Calu3 (cell line): ENCODE measurements around the gene ABCC2. TPM values are rescaled to one million over a fixed set of nuclear protein-coding genes. Genes with fewer than 3 reads are reported as not detected.
"Not testable (repeated sequence)": the region's sequence is repeated elsewhere in the genome, so short reads cannot be mapped to it uniquely, and the experiment has no call there.

Source experiments
- Bru-seq: library from RNA; stranded (reverse); fragments of 400-500 nt; gene quantifications from one replicate; lab custom pipeline; 2021; lab: Mats Ljungman, UMichigan
- BruChase-seq, 2 experiments: library from RNA; stranded (reverse); fragments of 400-500 nt; gene quantifications; one replicate each; lab custom pipeline; 2021; lab: Mats Ljungman, UMichigan
- BruUV-seq: library from RNA; stranded (reverse); fragments of 400-500 nt; replicated peaks from 2 replicates; lab custom pipeline; 2021; lab: Mats Ljungman, UMichigan
- CTCF ChIA-PET: fragments of 300-600 bp; sonication (Branson Sonifier 250); formaldehyde crosslinking; loops from one replicate; lab custom pipeline; 2022; ENCODE audit warnings: antibody characterized with exemption; lab: Charles Lee
- DNase-seq: peaks from one replicate; pipeline ENCODE4 v3.0.0; 2022
- H3K27ac Mint-ChIP-seq: one replicate; pipeline ENCODE4 v1.8.0; 2022; ENCODE audit warnings: mixed read lengths; ENCODE audit not compliant: unreplicated experiment
- H3K27me3 Mint-ChIP-seq: one replicate; pipeline ENCODE4 v1.8.0; 2022; ENCODE audit warnings: mixed read lengths; ENCODE audit not compliant: unreplicated experiment
- H3K36me3 Mint-ChIP-seq: one replicate; pipeline ENCODE4 v1.8.0; 2022; ENCODE audit warnings: mild to moderate bottlenecking, moderate library complexity, mixed read lengths; ENCODE audit not compliant: insufficient read depth, unreplicated experiment
- H3K4me1 Mint-ChIP-seq: one replicate; pipeline ENCODE4 v1.8.0; 2022; ENCODE audit warnings: mild to moderate bottlenecking, low read depth, mixed read lengths; ENCODE audit not compliant: unreplicated experiment
- H3K4me3 Mint-ChIP-seq: one replicate; pipeline ENCODE4 v1.8.0; 2022; ENCODE audit warnings: mild to moderate bottlenecking, low read depth, moderate library complexity, mixed read lengths; ENCODE audit not compliant: unreplicated experiment
- H3K9me3 Mint-ChIP-seq: one replicate; pipeline ENCODE4 v1.8.0; 2022; ENCODE audit warnings: low read depth, mixed read lengths; ENCODE audit not compliant: unreplicated experiment
- intact Hi-C: fragments of 100-400 bp; cut with micrococcal nuclease; formaldehyde crosslinking; loops from one replicate; pipeline ENCODE4 v1.10.0; 2022; ENCODE audit not compliant: unreplicated experiment
- long read RNA-seq: library from polyadenylated mRNA; stranded (forward); transcript quantifications from one replicate; pipeline ENCODE4 v2.0.0, GENCODE V29; 2022
- total RNA-seq: library from RNA; stranded (reverse); gene quantifications from 2 replicates; pipeline ENCODE4 v1.2.3, GENCODE V29; 2022
- TF ChIP-seq, protein P1 (sequence below): fragments of 200-600 bp; IDR thresholded peaks from one replicate; pipeline ENCODE4 v1.8.0; 2022; ENCODE audit warnings: antibody characterized with exemption; ENCODE audit not compliant: unreplicated experiment

The ABCC2 gene
- total RNA-seq, result 1.2 and 1.8 TPM in 2 replicates
- percentile 33 among the genes with signal in this experiment for Bru-seq, nascent RNA
- percentile 34 among the genes with signal in this experiment for BruChase-seq, experiment 1, labeled RNA remaining after a 6-hour chase
- percentile 34 among the genes with signal in this experiment for BruChase-seq, experiment 2, labeled RNA remaining after a 2-hour chase
- long read RNA-seq, partial matches to known transcripts, result 0 of 1 reads
- long read RNA-seq, other reads (novel, unspliced or antisense), result 1 of 1 reads

DNA sequence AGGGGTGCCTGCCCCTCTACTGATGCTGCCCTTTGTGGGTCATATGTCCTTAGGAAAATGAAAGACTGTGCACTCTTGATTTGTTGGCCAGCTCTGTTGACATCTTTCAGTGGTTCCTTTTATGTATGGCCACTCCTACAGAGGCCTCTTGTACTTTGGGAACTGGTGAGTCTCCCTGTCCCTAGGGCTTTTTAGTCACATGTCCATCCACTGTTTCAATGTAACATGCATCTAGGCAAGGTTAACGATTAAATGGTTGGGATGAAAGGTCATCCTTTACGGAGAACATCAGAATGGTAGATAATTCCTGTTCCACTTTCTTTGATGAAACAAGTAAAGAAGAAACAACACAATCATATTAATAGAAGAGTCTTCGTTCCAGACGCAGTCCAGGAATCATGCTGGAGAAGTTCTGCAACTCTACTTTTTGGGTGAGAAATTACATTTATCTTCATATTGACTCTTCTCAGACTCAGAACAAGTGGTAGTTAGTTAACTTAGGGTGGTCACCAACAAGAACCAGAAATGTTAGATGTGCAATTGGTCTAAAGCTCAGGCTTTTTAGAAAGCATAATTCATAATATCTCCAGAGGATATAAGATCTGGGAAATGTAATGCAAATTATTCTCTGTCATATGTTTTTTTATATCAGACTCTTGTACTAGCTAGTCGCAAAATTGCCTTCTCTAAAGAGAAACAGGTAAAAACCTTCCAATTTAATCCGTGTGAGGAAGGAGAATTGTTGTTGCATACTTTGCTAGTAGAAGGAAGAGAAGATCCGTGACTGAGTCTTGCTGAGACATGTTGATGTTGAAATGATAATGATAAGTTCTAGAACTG is at the start of gene ABCC2:
Gene ABCC2 (plus strand): TSS at position 194 of the 840 bp plus-strand sequence. CDS start 205 bp downstream, at position 399.
- CTCF ChIA-PET, result no interaction called here
- H3K27ac Mint-ChIP-seq, result peak within 1 kb of the TSS; percentile 38
- H3K27me3 Mint-ChIP-seq, result no peaks in the 10 kb centered on the region
- peaks cover 4% of the 10 kb centered on the region for H3K9me3 Mint-ChIP-seq
- peaks cover 76% of the 10 kb centered on the region for H3K4me1 Mint-ChIP-seq
- H3K4me3 Mint-ChIP-seq, result peak within 1 kb of the TSS; percentile 43
- no peak for DNase-seq
- BruUV-seq, result no TSS peak
- TF ChIP-seq, protein P1, sequence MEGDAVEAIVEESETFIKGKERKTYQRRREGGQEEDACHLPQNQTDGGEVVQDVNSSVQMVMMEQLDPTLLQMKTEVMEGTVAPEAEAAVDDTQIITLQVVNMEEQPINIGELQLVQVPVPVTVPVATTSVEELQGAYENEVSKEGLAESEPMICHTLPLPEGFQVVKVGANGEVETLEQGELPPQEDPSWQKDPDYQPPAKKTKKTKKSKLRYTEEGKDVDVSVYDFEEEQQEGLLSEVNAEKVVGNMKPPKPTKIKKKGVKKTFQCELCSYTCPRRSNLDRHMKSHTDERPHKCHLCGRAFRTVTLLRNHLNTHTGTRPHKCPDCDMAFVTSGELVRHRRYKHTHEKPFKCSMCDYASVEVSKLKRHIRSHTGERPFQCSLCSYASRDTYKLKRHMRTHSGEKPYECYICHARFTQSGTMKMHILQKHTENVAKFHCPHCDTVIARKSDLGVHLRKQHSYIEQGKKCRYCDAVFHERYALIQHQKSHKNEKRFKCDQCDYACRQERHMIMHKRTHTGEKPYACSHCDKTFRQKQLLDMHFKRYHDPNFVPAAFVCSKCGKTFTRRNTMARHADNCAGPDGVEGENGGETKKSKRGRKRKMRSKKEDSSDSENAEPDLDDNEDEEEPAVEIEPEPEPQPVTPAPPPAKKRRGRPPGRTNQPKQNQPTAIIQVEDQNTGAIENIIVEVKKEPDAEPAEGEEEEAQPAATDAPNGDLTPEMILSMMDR, result no peak
- intact Hi-C loops, result loop anchor here (2.0 kb wide), 1 partner anchor 50 kb away; the partner anchor contains the start of genes COX15 and CUTC
- H3K36me3 Mint-ChIP-seq, result peaks cover 4% of the 10 kb centered on the region

DNA sequence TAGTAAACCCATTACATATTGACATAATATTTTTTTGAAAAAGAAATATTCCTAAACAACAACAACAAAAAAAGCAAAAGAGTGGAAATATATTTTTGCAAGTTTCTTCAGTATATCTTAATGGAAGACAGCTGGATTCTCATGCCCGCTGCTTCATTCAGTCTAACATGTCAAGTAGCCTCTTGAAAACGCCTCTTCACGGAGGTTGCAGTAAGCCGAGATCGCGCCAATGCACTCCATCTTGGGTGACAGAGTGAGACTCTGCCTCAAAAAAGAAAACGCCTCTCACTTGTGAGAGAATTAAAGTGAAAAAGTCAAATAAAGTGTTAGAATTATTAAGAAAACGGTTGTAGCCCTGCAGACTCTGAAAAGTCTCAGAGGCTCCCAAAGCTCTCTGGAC is 49.1 kb upstream of the ABCC2 start:
- Mint-ChIP-seq H3K27ac (no peak overlapping the region), H3K36me3 (peaks cover 30% of the 10 kb centered on the region)
- intact Hi-C loops, result loop anchor here (2.0 kb wide), 1 partner anchor 49 kb away; the partner anchor contains the start of gene ABCC2

DNA sequence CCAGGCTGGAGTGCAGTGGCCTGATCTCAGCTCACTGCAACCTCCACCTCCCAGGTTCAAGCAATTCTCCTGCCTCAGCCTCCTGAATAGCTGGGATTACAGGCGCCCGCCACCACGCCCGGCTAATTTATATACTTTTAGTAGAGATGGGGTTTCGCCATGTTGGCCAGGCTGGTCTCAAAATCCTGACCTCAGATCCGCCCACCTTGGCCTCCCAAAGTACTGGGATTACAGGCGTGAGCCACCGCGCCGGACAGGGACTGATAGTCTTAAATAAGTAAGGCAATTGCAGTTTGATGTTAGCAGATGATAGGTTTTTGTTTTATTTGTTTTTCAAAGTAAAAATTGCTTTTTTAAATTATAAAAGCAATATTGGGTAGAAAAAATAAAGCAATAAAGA is 48.3 kb upstream of the ABCC2 start:
- Mint-ChIP-seq H3K4me3 (peak overlapping the region; percentile 86), H3K4me1 (peaks cover 16% of the 10 kb centered on the region), H3K36me3 (peaks cover 29% of the 10 kb centered on the region)
- intact Hi-C loops, H3K27me3 Mint-ChIP-seq, DNase-seq, BruUV-seq, H3K27ac Mint-ChIP-seq, H3K9me3 Mint-ChIP-seq: not testable (repeated sequence)
- CTCF ChIA-PET, result interaction anchor here (0.7 to 1.2 kb wide), 2 partner anchors 112 to 301 kb away, joined by 4 to 7 read pairs; no protein-coding TSS in a partner anchor

More for the DNA sequence above, 49.1 kb upstream of the ABCC2 start:
- no peaks in the 10 kb centered on the region for H3K27me3 Mint-ChIP-seq
- H3K4me1 Mint-ChIP-seq, result peaks cover 16% of the 10 kb centered on the region
- no peak for DNase-seq
- TF ChIP-seq, protein P1, result no peak
- no peaks in the 10 kb centered on the region for H3K9me3 Mint-ChIP-seq
- peak overlapping the region; percentile 86 for H3K4me3 Mint-ChIP-seq
- CTCF ChIA-PET, result interaction anchor here (1.2 kb wide), 1 partner anchor 112 kb away, joined by 7 read pairs; no protein-coding TSS in a partner anchor
- BruUV-seq, result no TSS peak

DNA sequence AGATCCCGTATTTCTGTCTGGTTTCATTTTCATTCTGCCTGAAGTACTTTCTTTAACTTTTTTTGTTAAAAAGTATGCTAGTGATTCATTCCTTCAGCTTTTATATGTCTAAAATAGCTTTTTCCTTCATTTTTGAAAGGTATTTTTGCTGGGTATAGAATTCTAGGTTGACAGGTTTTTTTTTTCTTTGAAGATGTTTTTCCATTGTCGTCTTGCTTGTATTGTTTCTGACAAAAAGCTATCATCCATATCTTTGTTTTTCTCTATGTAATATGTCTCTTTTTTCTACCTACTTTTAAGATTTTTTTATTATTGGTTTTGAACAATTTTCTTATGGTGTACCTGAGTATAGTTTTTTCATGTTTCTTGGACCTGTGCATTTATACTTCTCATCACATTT is 42.2 kb upstream of the ABCC2 start:
- H3K27ac Mint-ChIP-seq, result no peak overlapping the region
- H3K4me1 Mint-ChIP-seq, result peaks cover 5% of the 10 kb centered on the region
- peaks cover 14% of the 10 kb centered on the region for H3K36me3 Mint-ChIP-seq
- no peaks in the 10 kb centered on the region for H3K27me3 Mint-ChIP-seq
- intact Hi-C loops, result no loop called here
- CTCF ChIA-PET, result no interaction called here
- H3K4me3 Mint-ChIP-seq, result no peak overlapping the region
- BruUV-seq, result no TSS peak
- TF ChIP-seq, protein P1, result no peak
- no peak for DNase-seq
- peaks cover 3% of the 10 kb centered on the region for H3K9me3 Mint-ChIP-seq
